Fibroblast of peridontal ligament (primary cell): ENCODE results near the gene WIPF3.

ENCODE experiments used
- DNase-seq: peaks from one replicate; pipeline ENCODE4 v3.0.0-alpha.2; 2010; ENCODE audit errors: extremely low read depth

The WIPF3 gene

GRCh38 chr7:29906200-29907022, 100.1 kb downstream of the WIPF3 start:
- no peak for DNase-seq

- DNase-seq = no peak
Observed at GRCh38 chr7:29914180-29914579, 107.9 kb downstream of the WIPF3 start.

GRCh38 chr7:29915481-29916215, 109.3 kb downstream of the WIPF3 start:
- peak; percentile 23 for DNase-seq

GRCh38 chr7:29917641-29918040, 111.3 kb downstream of the WIPF3 start:
- no peak for DNase-seq

- no peak for DNase-seq
Observed at GRCh38 chr7:29918850-29919249, 112.5 kb downstream of the WIPF3 start.

- no peak for DNase-seq
Observed at GRCh38 chr7:29919790-29920189, 113.5 kb downstream of the WIPF3 start.

- DNase-seq = no peak
Observed at GRCh38 chr7:29920491-29920890, 114.2 kb downstream of the WIPF3 start.

GRCh38 chr7:29921404-29922010, 115.2 kb downstream of the WIPF3 start:
- DNase-seq = peak; percentile 70

- no peak for DNase-seq
Observed at GRCh38 chr7:29922921-29923700, 116.8 kb downstream of the WIPF3 start.

GRCh38 chr7:29924006-29924405, 117.7 kb downstream of the WIPF3 start:
- DNase-seq = no peak

- DNase-seq = no peak
Observed at GRCh38 chr7:29924684-29925083, 118.4 kb downstream of the WIPF3 start.

GRCh38 chr7:29926216-29926615, 119.9 kb downstream of the WIPF3 start:
- no peak for DNase-seq

GRCh38 chr7:29926741-29927140, 120.4 kb downstream of the WIPF3 start:
- DNase-seq = no peak

GRCh38 chr7:29929018-29929807, 122.9 kb downstream of the WIPF3 start:
- DNase-seq = no peak

- no peak for DNase-seq
Observed at GRCh38 chr7:29935111-29935510, 128.8 kb downstream of the WIPF3 start.

- DNase-seq = no peak
Observed at GRCh38 chr7:29937132-29937531, 130.8 kb downstream of the WIPF3 start.

- no peak for DNase-seq
Observed at GRCh38 chr7:29940199-29940598, 133.9 kb downstream of the WIPF3 start.

GRCh38 chr7:29945259-29945809, 139.0 kb downstream of the WIPF3 start:
- DNase-seq = no peak

GRCh38 chr7:29946428-29947186, 140.3 kb downstream of the WIPF3 start:
- peak; percentile 30 for DNase-seq

GRCh38 chr7:29948587-29948986, 142.3 kb downstream of the WIPF3 start:
- DNase-seq = no peak
